ENCODE measurements around the gene ICAM5.

DNA sequence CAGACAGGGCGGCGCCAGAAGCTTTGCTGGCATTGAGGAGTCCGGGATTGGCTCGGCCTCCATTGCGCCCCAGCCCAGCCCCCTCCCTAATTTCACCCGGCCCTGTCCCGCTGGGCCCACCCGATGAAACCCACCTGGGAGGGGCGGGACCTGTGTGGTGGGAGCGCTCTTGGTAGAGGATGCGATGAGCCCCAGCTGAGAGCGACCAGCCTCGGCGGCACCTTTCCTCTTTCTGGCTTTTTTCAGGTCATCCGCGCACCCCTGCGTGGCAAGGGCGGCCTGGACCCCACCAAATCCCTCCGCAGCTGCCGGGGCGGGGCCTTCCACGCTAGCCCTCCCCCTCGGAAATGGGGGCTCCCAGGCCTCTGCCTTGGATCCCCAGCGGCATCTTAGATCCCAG lies 19.7 kb downstream of the ICAM5 start, which contains the start of gene ZGLP1:
- TF ChIP-seq CTCF (IDR thresholded peaks at IDR 0.05), result no peak
- no peak for TF ChIP-seq POLR2A (IDR thresholded peaks at IDR 0.05)
